KG1 (cell line): ENCODE results near the gene CLDN5.

Source experiments
- DNase-seq: peaks from one replicate; lab custom pipeline; 2025; lab: John Stamatoyannopoulos, UW

The CLDN5 gene

DNA sequence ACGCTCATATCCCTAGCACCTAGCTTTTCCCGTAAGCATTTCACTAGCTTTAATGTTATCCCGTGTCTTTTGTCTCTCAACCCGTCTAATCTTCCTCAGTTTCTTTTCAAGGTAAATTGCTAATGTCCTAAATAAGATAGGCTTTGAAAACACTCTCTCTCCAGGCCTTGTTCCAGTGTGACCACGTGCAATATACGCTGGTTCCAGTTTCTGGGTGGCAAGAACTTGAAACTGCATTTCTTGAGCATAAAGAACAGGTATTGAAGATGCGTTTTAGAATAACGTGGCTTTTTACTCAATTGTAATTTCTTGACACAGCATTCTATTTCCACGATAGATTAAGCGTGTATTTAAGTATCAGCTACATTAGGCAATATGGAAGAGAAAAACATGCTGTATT lies 43.4 kb downstream of the CLDN5 start:
- DNase-seq = no peak

DNA sequence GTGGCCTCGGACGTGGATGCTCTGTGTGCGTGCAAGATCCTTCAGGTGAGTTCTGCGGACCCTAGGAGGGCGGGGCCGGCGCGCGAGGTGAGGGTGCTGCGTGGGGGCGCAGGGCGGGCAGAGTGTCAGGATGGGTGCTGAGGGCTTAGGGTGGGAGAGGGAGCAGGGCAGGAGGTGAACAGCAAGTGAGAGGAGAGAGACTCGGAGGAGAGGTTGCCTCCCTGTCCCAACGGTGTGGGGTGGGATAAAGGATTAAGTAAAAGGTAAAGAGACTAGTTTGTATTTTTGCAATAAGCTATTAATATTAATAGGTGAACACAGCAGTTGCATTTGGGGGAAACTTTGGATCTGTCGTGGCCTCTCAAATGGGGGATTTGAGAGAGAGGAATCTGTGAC lies 44.0 kb downstream of the CLDN5 start:
- no peak for DNase-seq

- DNase-seq = peak; percentile 96
Measured at GRCh38 chr22:19479355-19480172, 44.6 kb downstream of the CLDN5 start, which contains the start of gene CDC45. Gene CDC45 (plus strand): TSS chr22:19479920. CDS start chr22:19479969, 49 bp downstream.

DNA sequence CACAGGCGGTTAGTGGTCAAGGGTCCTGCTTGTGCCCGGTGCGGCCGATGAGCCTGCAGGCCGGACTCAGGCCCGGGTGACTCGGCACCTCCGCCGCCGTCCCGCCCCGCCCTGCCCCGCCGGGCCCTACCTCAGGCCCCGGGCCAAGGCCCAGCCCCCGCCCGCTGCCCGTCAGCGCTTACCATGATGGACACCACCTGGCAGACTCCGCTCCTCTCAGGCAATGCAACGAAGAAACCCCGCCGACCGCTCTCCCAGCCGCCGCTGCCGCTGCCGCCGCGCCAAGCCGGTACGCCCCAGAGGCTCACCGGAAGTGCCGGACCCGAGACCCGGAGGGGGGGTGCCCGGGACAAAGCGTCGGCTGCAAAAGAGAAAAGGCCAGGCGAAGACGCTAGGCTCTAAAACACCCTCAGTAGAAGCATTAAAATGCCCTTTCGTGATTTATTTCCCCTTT lies 45.3 kb downstream of the CLDN5 start, which contains the start of gene UFD1:
Gene UFD1 (minus strand): TSS at position 293 of the 454 bp plus-strand sequence. CDS start 108 bp downstream, at position 185.
- DNase-seq = peak; percentile 96

- DNase-seq = no peak
Measured at GRCh38 chr22:19478045-19478900, 45.9 kb downstream of the CLDN5 start.

GRCh38 chr22:19477321-19478044 lies 46.7 kb downstream of the CLDN5 start:
- DNase-seq = peak; percentile 4

DNA sequence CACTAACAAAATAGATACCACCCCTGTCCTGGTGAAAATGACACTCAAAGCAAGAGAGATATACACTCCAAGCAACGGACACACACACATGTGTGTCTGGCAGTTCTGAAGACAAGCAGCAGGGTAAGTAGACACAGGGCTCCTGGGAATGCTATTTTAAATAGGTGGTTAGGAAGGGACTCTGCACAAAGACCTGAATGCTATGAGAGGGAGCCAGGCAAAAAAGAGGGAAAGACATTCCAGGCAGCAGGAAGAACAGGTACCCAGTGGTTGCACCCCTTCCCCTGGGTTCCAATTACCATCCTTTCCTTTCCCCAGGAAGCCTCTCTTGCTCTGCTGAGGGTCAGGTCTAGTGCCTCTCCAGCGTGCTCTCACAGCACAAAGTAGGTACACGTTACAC lies 48.2 kb downstream of the CLDN5 start:
- no peak for DNase-seq

- DNase-seq = no peak
Measured at GRCh38 chr22:19473578-19473977, 50.6 kb downstream of the CLDN5 start.
